Tibial nerve (tissue), 4 donors: ENCODE data around the gene PADI6.

Source experiments
- EP300 ChIP-seq, 2 donors: sonication (generic); formaldehyde crosslinking; IDR thresholded peaks; one replicate each; pipeline ENCODE4 v1.6.1; 2017; ENCODE audit warnings: antibody characterized with exemption in 2 of 2, mild to moderate bottlenecking in 1 of 2
- TF ChIP-seq, protein P1 (sequence below), 5 experiments: fragments of 200-600 bp in 3 of 5; fragments of 450-650 bp in 2 of 5; sonication (generic) in 3 of 5; IDR thresholded peaks; one replicate each; pipeline ENCODE4 v1.5.1; 2016 to 2019; ENCODE audit warnings: antibody characterized with exemption in 5 of 5, mild to moderate bottlenecking in 3 of 5, moderate library complexity in 2 of 5

DNA sequence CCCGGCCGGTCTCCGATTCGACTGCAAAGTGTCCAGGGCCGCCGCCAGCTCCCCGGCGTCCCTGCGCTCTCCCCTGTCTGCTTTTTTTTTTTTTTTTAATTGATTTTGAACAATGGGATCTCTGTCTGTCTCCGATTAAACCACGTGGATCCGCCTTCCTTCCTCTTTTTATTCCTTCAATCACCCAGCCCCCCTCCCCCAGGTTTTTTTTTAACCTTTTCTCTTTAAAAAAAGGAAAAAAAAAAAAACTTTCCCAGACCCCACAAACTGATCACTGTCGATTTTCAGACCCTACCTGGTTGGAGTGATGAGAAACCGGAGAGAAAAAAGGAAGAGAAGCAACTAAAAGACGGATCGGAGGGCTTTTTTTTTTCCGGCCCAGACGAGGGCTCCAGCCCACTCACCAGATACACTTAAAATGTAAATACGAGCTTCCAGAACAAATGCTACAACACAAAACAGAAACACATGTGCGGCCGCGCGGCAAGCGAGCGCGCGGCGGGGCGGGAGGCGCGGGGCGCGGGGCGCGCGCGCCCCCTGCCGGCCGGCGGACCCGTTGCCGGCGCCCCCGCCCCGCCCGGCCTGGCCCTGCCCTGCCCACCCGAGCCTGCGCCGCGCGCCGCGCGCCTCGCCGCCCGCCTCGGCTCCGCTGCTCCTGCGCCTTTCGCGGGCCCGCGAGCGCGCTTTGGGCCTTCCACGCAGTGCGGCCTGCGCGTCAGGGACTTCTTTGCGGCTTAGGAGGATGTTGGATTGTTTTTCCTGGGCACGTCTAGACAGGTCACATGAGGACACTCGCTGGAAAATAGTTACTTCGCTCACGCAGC, 67.5 kb downstream of the PADI6 start, which contains the start of gene RCC2:
- peak in 1 of 2 donors; percentile 13 for TF ChIP-seq EP300 (IDR thresholded peaks at IDR 0.05)
- TF ChIP-seq, protein P1, sequence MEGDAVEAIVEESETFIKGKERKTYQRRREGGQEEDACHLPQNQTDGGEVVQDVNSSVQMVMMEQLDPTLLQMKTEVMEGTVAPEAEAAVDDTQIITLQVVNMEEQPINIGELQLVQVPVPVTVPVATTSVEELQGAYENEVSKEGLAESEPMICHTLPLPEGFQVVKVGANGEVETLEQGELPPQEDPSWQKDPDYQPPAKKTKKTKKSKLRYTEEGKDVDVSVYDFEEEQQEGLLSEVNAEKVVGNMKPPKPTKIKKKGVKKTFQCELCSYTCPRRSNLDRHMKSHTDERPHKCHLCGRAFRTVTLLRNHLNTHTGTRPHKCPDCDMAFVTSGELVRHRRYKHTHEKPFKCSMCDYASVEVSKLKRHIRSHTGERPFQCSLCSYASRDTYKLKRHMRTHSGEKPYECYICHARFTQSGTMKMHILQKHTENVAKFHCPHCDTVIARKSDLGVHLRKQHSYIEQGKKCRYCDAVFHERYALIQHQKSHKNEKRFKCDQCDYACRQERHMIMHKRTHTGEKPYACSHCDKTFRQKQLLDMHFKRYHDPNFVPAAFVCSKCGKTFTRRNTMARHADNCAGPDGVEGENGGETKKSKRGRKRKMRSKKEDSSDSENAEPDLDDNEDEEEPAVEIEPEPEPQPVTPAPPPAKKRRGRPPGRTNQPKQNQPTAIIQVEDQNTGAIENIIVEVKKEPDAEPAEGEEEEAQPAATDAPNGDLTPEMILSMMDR (IDR thresholded peaks at IDR 0.05), result peak in 4 of 5 experiments; percentile 5 to 40 (median 32)
